22Rv1 (cell line): ENCODE results near the gene PHACTR1.

Experiments used
- CTCF ChIP-seq: fragments of 450-650 bp; IDR thresholded peaks from 2 replicates; pipeline ENCODE4 v1.5.1; 2017; ENCODE audit warnings: mild to moderate bottlenecking
- ZFX ChIP-seq: fragments of 450-650 bp; IDR thresholded peaks from 2 replicates; pipeline ENCODE4 v1.6.1; 2017; ENCODE audit warnings: antibody characterized with exemption, borderline replicate concordance

GRCh38 chr6:13252790-13253189 is 536.2 kb downstream of the PHACTR1 start:
- TF ChIP-seq CTCF (no peak), ZFX (no peak)
